Left ventricle myocardium inferior (tissue), 1 donor: ENCODE results near the gene HTR5A. TPM values are rescaled to one million over a fixed set of nuclear protein-coding genes. Genes with fewer than 3 reads are reported as not detected.

Source experiments
- DNase-seq: peaks from one replicate; pipeline ENCODE4 v3.0.0-alpha.2; 2020
- H3K27ac ChIP-seq: fragments of 200-600 bp; replicated peaks from 2 replicates; pipeline ENCODE4 v1.8.0; 2021
- H3K27me3 ChIP-seq: fragments of 200-600 bp; 2 replicates; pipeline ENCODE4 v1.8.0; 2021; ENCODE audit warnings: low read depth
- H3K36me3 ChIP-seq: fragments of 200-600 bp; 2 replicates; pipeline ENCODE4 v1.8.0; 2021
- H3K4me1 ChIP-seq: fragments of 200-600 bp; 2 replicates; pipeline ENCODE4 v1.8.0; 2021
- H3K4me3 ChIP-seq: fragments of 200-600 bp; 2 replicates; pipeline ENCODE4 v1.8.0; 2021; ENCODE audit warnings: mild to moderate bottlenecking, moderate library complexity
- H3K9me3 ChIP-seq: fragments of 200-600 bp; replicated peaks from 2 replicates; pipeline ENCODE4 v1.8.0; 2021
- CTCF ChIP-seq: fragments of 200-600 bp; IDR thresholded peaks from 2 replicates; pipeline ENCODE4 v1.8.0; 2021; ENCODE audit warnings: antibody characterized with exemption, mild to moderate bottlenecking, borderline replicate concordance
- intact Hi-C: fragments of 100-400 bp; cut with micrococcal nuclease; formaldehyde crosslinking; loops from one replicate; pipeline ENCODE4 v1.11.0; 2022
- total RNA-seq: library from RNA; stranded (reverse); fragmentation: NEBNext Ultra II Directional; extraction: Animal tissue kit (Norgen Biotek cat#: 25700); gene quantifications from one replicate; pipeline ENCODE4 v1.2.1, GENCODE V29; 2021
- donor health status: DM: no; HTN: yes; CAD: no; lungs with severe emphysema.

The HTR5A gene
- total RNA-seq, 1 donor from 2014 or later, result not detected

GRCh38 chr7:155103839-155104238 lies 33.7 kb downstream of the HTR5A start:
- no peak for DNase-seq
- H3K36me3 ChIP-seq, result no peaks in the 10 kb centered on the region
- no peak overlapping the region for H3K4me3 ChIP-seq
- no peaks in the 10 kb centered on the region for H3K4me1 ChIP-seq
- H3K27me3 ChIP-seq, result peaks cover 88% of the 10 kb centered on the region
- no peak for TF ChIP-seq CTCF
- intact Hi-C loops, result no loop called here
- no peaks in the 10 kb centered on the region for H3K9me3 ChIP-seq
- no peak overlapping the region for H3K27ac ChIP-seq

- no peaks in the 10 kb centered on the region for H3K4me1 ChIP-seq
- H3K27ac ChIP-seq, result no peak overlapping the region
- intact Hi-C loops, result no loop called here
- no peak for DNase-seq
- H3K4me3 ChIP-seq, result no peak overlapping the region
- H3K27me3 ChIP-seq, result peaks cover 91% of the 10 kb centered on the region
- no peaks in the 10 kb centered on the region for H3K36me3 ChIP-seq
- H3K9me3 ChIP-seq, result no peaks in the 10 kb centered on the region
- TF ChIP-seq CTCF, result no peak
Measured at GRCh38 chr7:155104913-155105312, 34.8 kb downstream of the HTR5A start.

GRCh38 chr7:155106356-155106755 lies 36.2 kb downstream of the HTR5A start:
- H3K27ac ChIP-seq, result no peak overlapping the region
- no peak for DNase-seq
- no peak overlapping the region for H3K4me3 ChIP-seq
- no peaks in the 10 kb centered on the region for H3K9me3 ChIP-seq
- no peaks in the 10 kb centered on the region for H3K36me3 ChIP-seq
- H3K4me1 ChIP-seq, result no peaks in the 10 kb centered on the region
- H3K27me3 ChIP-seq, result peaks cover 92% of the 10 kb centered on the region
- no peak for TF ChIP-seq CTCF
- intact Hi-C loops, result no loop called here

- intact Hi-C loops, result no loop called here
- no peak for DNase-seq
- no peak overlapping the region for H3K27ac ChIP-seq
- H3K4me1 ChIP-seq, result no peaks in the 10 kb centered on the region
- no peak for TF ChIP-seq CTCF
- no peaks in the 10 kb centered on the region for H3K9me3 ChIP-seq
- H3K27me3 ChIP-seq, result peaks cover 91% of the 10 kb centered on the region
- no peaks in the 10 kb centered on the region for H3K36me3 ChIP-seq
- no peak overlapping the region for H3K4me3 ChIP-seq
Measured at GRCh38 chr7:155107126-155107525, 37.0 kb downstream of the HTR5A start.

GRCh38 chr7:155108144-155108901 lies 38.2 kb downstream of the HTR5A start:
- no peak for DNase-seq
- Histone ChIP-seq H3K9me3 (no peaks in the 10 kb centered on the region), H3K27me3 (peaks cover 92% of the 10 kb centered on the region), H3K36me3 (no peaks in the 10 kb centered on the region), H3K4me1 (no peaks in the 10 kb centered on the region), H3K4me3 (no peak overlapping the region), H3K27ac (no peak overlapping the region)
- intact Hi-C loops, result no loop called here
- TF ChIP-seq CTCF, result no peak
